WI38 (cell line): ENCODE results near the gene TRMT61B.

Experiments used
- H3K4me3 ChIP-seq: 2 replicates; pipeline ENCODE4 v1.5.1; 2011; ENCODE audit warnings: low read depth, mild to moderate bottlenecking, control low read depth, low read length
- TF ChIP-seq, protein P1 (sequence below): IDR thresholded peaks from 2 replicates; pipeline ENCODE4 v1.5.1; 2012; ENCODE audit warnings: low read depth, mild to moderate bottlenecking, control low read depth, low read length

The TRMT61B gene

DNA sequence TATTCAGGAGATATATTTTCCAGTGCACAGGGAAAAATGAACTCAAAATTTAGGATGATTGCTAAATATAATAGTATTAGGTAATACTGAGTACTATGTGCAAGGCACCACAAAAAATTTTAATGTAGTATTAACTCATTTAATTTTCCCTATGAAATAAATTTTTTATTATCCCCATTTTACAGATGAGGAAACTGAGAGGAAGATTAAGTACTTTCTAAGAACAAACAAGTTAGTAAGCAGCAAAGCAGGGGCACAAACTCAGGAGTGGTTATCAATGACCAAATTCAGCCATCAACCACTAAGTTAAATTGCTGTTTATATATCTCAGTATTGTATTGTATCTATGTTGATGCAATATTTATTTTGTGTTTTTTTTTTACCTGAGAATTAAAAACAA lies 45.2 kb downstream of the TRMT61B start:
- H3K4me3 ChIP-seq: no peak overlapping the region
- TF ChIP-seq, protein P1, sequence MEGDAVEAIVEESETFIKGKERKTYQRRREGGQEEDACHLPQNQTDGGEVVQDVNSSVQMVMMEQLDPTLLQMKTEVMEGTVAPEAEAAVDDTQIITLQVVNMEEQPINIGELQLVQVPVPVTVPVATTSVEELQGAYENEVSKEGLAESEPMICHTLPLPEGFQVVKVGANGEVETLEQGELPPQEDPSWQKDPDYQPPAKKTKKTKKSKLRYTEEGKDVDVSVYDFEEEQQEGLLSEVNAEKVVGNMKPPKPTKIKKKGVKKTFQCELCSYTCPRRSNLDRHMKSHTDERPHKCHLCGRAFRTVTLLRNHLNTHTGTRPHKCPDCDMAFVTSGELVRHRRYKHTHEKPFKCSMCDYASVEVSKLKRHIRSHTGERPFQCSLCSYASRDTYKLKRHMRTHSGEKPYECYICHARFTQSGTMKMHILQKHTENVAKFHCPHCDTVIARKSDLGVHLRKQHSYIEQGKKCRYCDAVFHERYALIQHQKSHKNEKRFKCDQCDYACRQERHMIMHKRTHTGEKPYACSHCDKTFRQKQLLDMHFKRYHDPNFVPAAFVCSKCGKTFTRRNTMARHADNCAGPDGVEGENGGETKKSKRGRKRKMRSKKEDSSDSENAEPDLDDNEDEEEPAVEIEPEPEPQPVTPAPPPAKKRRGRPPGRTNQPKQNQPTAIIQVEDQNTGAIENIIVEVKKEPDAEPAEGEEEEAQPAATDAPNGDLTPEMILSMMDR: no peak

DNA sequence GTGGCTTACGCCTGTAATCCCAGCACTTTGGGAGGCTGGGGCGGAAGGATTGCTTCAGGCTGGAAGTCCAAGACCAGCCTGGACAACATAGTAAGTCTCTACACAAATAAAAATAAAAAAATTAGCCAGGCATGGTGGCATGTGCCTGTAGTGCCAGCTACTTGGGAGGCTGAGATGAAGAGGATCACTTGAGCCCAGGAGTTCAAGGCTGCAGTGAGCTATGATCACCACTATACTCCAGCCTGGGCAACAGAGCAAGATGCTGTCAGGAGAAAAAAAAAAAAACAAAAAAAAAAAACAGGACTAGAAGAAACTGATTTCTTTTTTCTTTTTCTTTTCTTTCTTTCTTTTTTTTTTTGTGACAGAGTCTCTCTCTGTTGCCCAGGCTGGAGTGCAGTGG lies 45.9 kb downstream of the TRMT61B start:
- no peak overlapping the region for H3K4me3 ChIP-seq
- TF ChIP-seq, protein P1: no peak

DNA sequence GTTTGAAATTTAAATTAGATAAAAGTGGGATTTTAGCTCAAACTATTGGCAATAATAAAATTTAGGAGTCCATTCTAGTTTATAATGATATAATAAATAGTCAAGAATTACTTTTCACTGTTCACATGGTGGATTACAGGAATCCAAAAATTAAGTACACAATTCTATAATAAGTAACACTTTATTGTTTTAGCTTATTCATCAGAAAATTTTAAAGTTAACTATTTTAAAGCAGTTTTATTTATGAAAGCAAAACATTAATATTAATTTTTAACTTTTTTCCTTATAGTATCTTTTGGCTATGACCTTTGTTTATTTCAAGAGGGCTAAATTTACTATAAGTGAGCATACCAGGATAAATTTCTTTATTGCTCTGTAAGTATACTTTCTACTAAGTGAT lies 48.1 kb downstream of the TRMT61B start:
- H3K4me3 ChIP-seq: no peak overlapping the region
- TF ChIP-seq, protein P1: no peak

DNA sequence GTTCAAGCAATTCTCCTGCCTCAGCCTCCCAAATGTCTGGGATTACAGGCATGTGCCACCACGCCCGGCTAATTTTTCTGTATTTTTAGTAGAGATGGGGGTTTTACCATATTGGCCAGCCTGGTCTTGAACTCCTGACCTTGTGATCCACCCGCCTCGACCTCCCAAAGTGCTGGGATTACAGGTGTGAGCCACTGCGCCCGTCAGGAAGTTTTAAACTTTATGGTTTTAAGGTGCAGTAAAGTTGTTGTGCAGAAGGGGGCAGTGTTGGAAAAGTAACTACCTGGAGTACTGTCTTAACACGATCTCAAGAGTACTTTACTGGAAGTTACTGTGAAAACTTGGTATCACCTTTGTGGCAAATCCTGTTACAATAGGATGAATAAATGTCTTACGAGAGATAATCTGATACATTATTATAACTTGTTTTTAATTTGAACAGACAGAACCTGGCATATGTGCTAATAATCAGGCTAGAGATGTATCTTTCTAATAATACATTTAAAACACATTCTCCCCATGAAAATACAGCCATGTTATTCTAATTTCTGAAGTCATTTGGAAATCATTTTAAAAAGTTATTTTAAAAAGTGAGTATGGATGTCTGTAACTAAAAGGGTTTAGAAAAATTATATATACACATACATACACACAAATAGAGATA lies 48.7 kb downstream of the TRMT61B start:
- H3K4me3 ChIP-seq: no peak overlapping the region
- TF ChIP-seq, protein P1: no peak; the same call in 1 of the 2 replicates

DNA sequence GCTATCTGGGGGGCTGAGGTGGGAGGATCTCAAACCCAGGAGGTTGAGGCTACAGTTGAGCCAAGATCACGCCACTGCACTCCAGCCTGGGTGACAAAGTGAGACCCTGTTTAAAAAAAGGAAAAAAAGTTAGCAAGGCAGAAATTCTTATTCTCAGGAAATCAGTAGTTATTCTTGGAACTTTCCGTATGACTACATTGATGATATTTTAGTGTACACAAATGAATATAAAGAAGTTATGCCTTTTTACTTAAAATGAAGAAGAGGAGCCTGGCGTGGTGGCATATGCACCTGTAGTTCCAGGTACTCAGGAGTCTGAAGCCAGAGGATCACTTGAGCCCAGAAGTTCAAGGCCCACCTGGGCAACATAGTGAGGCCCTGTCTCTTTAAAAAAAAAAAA lies 52.1 kb downstream of the TRMT61B start:
- TF ChIP-seq, protein P1: no peak

DNA sequence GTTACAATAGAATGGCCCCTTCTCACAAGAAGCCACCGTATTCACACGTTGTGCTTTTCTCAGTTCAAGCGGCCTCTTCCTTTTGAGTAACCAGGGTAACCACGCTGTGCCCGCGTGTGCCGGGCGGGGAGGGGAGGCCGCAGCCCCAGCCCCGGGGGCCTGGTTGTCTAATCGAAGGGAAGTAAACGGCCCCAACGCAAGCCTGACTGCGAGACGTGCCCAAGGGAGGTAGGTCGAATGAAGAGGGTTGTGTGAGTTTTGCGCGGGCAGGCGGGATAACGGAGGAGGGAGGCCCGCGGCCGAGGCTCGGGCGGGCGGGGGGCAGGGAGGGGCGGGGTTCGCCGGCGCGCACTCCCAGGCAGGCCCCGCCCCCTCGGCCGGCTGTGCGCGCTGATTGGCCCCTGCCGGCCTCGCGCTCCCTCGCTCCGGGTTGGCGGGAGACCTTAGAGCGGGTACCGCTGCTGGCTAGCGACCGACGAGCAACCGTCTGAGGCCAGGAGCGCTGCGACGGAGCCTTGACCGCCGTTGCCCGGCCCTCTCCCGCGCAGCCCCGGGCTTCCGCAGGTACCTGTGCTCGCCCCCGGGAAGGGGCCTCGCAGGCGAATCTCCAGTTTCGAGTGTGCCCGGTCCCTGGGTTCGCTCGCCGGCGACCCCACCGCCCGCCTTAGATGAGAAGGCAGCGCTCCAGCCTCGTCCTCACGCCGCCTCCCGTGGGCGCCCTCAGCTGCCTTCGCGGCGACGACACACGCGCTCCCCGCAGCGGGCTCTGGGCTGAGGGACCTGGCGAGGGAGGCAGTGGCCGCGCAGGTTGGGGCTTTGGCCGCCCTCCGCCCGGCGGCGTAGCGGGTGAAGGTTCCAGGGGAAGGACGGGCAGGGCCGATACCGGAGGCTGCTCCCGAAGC lies 59.5 kb downstream of the TRMT61B start, which contains the start of gene SPDYA:
SPDYA (plus strand) TSS at position 451 of the 902 bp plus-strand sequence. CDS start 5,181 bp downstream, outside the sequence.
- TF ChIP-seq, protein P1: no peak
- H3K4me3 ChIP-seq: peak within 1 kb of the TSS; percentile 48

More for the DNA sequence above, 52.1 kb downstream of the TRMT61B start:
- no peak overlapping the region for H3K4me3 ChIP-seq

DNA sequence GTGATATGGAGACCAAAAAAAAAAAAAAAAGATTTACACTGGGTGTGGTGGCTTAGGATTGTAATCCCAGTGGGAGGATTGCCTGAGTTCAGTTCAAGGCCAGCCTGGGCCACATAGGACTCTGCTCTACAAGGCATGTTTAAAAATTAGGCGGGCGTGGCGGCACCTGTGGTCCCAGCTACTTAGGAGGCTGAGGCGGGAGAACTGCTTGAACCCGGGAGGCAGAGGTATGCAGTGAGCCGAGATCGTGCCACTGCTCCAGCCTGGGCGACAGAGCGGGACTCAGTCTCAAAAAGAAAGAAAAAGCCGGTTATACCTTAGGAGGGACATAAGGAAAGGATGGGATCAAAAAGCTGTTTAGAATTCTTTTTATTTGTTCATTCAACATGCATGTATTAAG lies 60.2 kb downstream of the TRMT61B start:
- peak overlapping the region; percentile 48 for H3K4me3 ChIP-seq
- TF ChIP-seq, protein P1: no peak
